Right lobe of liver (tissue), 4 donors: ENCODE results near the gene CEP57L1.

Source experiments
- POLR2A ChIP-seq: fragments of 450-650 bp; IDR thresholded peaks from one replicate; pipeline ENCODE4 v1.6.1; 2017; ENCODE audit warnings: antibody characterized with exemption, mild to moderate bottlenecking
- TF ChIP-seq, protein P1 (sequence below), 4 donors: fragments of 200-600 bp in 3 of 4; fragments of 450-650 bp in 1 of 4; IDR thresholded peaks; one replicate each; pipeline versions ENCODE4 v1.5.1 to v1.8.0; 2016 to 2022; ENCODE audit warnings: antibody characterized with exemption in 4 of 4, mild to moderate bottlenecking in 2 of 4
- donor health status: DM: no; HTN: no; CAD: no.
- donor health status: DM: no; HTN: no; CAD: no.
- donor health status: DM: no; HTN: yes; CAD: no.

DNA sequence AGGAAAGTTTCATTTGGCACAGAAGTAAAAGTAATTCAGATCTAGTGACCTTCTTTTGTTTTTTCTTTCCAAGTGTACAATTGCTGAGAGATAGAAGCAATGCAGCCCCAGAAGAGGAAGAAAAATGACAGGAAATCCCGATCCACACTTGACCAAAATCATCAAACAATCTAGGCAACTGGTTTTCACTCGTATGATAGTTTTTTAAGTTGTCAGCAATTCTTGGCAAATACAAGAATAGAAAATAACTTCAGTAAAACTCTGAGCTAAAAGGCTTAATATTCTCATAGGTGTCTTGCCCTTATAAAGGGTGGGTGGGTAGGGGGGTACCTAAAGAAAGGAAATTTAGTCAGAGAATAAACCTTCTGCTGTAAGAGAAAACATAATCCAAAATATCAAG, 36.7 kb upstream of the CEP57L1 start:
- TF ChIP-seq, protein P1, sequence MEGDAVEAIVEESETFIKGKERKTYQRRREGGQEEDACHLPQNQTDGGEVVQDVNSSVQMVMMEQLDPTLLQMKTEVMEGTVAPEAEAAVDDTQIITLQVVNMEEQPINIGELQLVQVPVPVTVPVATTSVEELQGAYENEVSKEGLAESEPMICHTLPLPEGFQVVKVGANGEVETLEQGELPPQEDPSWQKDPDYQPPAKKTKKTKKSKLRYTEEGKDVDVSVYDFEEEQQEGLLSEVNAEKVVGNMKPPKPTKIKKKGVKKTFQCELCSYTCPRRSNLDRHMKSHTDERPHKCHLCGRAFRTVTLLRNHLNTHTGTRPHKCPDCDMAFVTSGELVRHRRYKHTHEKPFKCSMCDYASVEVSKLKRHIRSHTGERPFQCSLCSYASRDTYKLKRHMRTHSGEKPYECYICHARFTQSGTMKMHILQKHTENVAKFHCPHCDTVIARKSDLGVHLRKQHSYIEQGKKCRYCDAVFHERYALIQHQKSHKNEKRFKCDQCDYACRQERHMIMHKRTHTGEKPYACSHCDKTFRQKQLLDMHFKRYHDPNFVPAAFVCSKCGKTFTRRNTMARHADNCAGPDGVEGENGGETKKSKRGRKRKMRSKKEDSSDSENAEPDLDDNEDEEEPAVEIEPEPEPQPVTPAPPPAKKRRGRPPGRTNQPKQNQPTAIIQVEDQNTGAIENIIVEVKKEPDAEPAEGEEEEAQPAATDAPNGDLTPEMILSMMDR (IDR thresholded peaks at IDR 0.05): no peak
- TF ChIP-seq POLR2A: no peak
